HepG2 (cell line): ENCODE data around the gene NEK7. TPM values are rescaled to one million over a fixed set of nuclear protein-coding genes. Genes with fewer than 3 reads are reported as not detected.

Experiments used
- AHDC1 ChIP-seq: sonication (generic); formaldehyde crosslinking; IDR thresholded peaks from 2 replicates; pipeline ENCODE4 v1.5.1; 2020; ENCODE audit warnings: mild to moderate bottlenecking, missing genetic modification reagents, borderline replicate concordance
- ARID3A ChIP-seq: IDR thresholded peaks from 2 replicates; pipeline ENCODE4 v1.6.1; 2012; ENCODE audit warnings: low read depth, low read length, improper control_type of control experiment
- DNMT1 ChIP-seq: sonication (generic); formaldehyde crosslinking; IDR thresholded peaks from 2 replicates; pipeline ENCODE4 v1.5.1; 2020; ENCODE audit warnings: mild to moderate bottlenecking, missing genetic modification reagents
- FOSL2 ChIP-seq: sonication (generic); formaldehyde crosslinking; IDR thresholded peaks from 2 replicates; pipeline ENCODE4 v1.4.0; 2020; ENCODE audit warnings: missing genetic modification reagents
- HNRNPH1 ChIP-seq: fragments of 200-400 bp; formaldehyde crosslinking; optimal IDR thresholded peaks from 2 replicates; pipeline ENCODE3; 2017; ENCODE audit warnings: mild to moderate bottlenecking, low read depth, low read length
- MIER2 ChIP-seq: IDR thresholded peaks from 2 replicates; pipeline ENCODE4 v1.6.1; 2016; ENCODE audit warnings: missing biosample characterization, missing genetic modification reagents
- MXD1 ChIP-seq: sonication (generic); formaldehyde crosslinking; IDR thresholded peaks from 2 replicates; pipeline ENCODE4 v1.4.0; 2020; ENCODE audit warnings: mild to moderate bottlenecking, missing genetic modification reagents
- MYC ChIP-seq: sonication (generic); formaldehyde crosslinking; IDR thresholded peaks from 2 replicates; pipeline ENCODE4 v1.9.0; 2021; ENCODE audit warnings: missing genetic modification reagents, borderline replicate concordance
- RBM39 ChIP-seq: fragments of 200-400 bp; formaldehyde crosslinking; IDR thresholded peaks from one replicate; pipeline ENCODE4 v1.6.1; 2018; ENCODE audit warnings: antibody characterized with exemption, mild to moderate bottlenecking, low read depth, low read length; ENCODE audit not compliant: poor library complexity, severe bottlenecking
- TSC22D2 ChIP-seq: sonication (generic); formaldehyde crosslinking; IDR thresholded peaks from 2 replicates; pipeline ENCODE4 v1.5.1; 2020; ENCODE audit warnings: missing genetic modification reagents, mild to moderate bottlenecking, borderline replicate concordance
- ZBTB34 ChIP-seq: sonication (generic); formaldehyde crosslinking; IDR thresholded peaks from 2 replicates; pipeline ENCODE4 v1.8.0; 2022; ENCODE audit warnings: mild to moderate bottlenecking, missing genetic modification reagents
- ZMYM4 ChIP-seq: sonication (generic); formaldehyde crosslinking; IDR thresholded peaks from 2 replicates; pipeline ENCODE4 v1.8.1; 2023; ENCODE audit warnings: mild to moderate bottlenecking, missing genetic modification reagents
- ZNF10 ChIP-seq: sonication (generic); formaldehyde crosslinking; IDR thresholded peaks from 2 replicates; pipeline ENCODE4 v1.4.0; 2020; ENCODE audit warnings: mild to moderate bottlenecking, low read depth, missing genetic modification reagents, borderline replicate concordance
- ZNF891 ChIP-seq: sonication (generic); formaldehyde crosslinking; IDR thresholded peaks from 2 replicates; pipeline ENCODE4 v1.5.0; 2020; ENCODE audit warnings: mild to moderate bottlenecking, missing genetic modification reagents
- polyA plus RNA-seq, 8 experiments: library from polyadenylated mRNA; depleted of rRNA in 3 of 8; stranded (reverse) in 7 of 8; unstranded in 1 of 8; fragments of >200 nt; fragmentation: Illumina TruSeq in 4 of 8; extraction: Trizol in 4 of 8; gene quantifications; 2 replicates each; pipeline versions ENCODE4 v1.2.1 to v1.2.3, GENCODE V29; 2011 to 2016; ENCODE audit warnings: low read depth in 4 of 8, missing spikeins in 1 of 8, mixed read lengths in 1 of 8; ENCODE audit not compliant: insufficient read depth in 1 of 8
- total RNA-seq, 5 experiments: library from RNA; depleted of rRNA; stranded (reverse); fragments of >200 nt; fragmentation: Illumina TruSeq; extraction: Trizol; gene quantifications; 2 replicates each; pipeline ENCODE4 v1.2.3, GENCODE V29; 2016; ENCODE audit warnings: low read depth in 1 of 5
- TF ChIP-seq, protein P1 (sequence below): fragments of 450-650 bp; IDR thresholded peaks from 2 replicates; pipeline ENCODE4 v1.6.1; 2017
- TF ChIP-seq, protein P2 (sequence below): sonication (generic); formaldehyde crosslinking; IDR thresholded peaks from 2 replicates; pipeline ENCODE4 v1.4.0; 2020; ENCODE audit warnings: missing genetic modification reagents

Gene NEK7
- total and polyA plus RNA-seq, 2 of the 13 experiments (the other 11 are each of a cell fraction or from before 2014, with no cell fraction given) = 18.1 to 19.2 TPM

GRCh38 chr1:198156745-198157240, at the start of gene NEK7 (continued):
- peak; percentile 64; the same call in 1 of the 2 replicates for TF ChIP-seq AHDC1 (CRISPR knock-in tag)
- no peak for TF ChIP-seq RBM39
- no peak for TF ChIP-seq ZBTB34
- 0 out of 2 replicates have a peak, but pooled peaks have one; percentile 21 for TF ChIP-seq ZNF891 (CRISPR knock-in tag)
- TF ChIP-seq MIER2 (CRISPR knock-in tag) = no peak
- no peak for TF ChIP-seq HNRNPH1
- peak; percentile 62; the same call in 1 of the 2 replicates for TF ChIP-seq MYC
- 0 out of 2 replicates have a peak, but pooled peaks have one; percentile 66 for TF ChIP-seq MXD1 (CRISPR knock-in tag)
- TF ChIP-seq, protein P1, sequence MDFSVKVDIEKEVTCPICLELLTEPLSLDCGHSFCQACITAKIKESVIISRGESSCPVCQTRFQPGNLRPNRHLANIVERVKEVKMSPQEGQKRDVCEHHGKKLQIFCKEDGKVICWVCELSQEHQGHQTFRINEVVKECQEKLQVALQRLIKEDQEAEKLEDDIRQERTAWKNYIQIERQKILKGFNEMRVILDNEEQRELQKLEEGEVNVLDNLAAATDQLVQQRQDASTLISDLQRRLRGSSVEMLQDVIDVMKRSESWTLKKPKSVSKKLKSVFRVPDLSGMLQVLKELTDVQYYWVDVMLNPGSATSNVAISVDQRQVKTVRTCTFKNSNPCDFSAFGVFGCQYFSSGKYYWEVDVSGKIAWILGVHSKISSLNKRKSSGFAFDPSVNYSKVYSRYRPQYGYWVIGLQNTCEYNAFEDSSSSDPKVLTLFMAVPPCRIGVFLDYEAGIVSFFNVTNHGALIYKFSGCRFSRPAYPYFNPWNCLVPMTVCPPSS = no peak
- TF ChIP-seq ZNF10 (CRISPR knock-in tag) = no peak
- TF ChIP-seq, protein P2, sequence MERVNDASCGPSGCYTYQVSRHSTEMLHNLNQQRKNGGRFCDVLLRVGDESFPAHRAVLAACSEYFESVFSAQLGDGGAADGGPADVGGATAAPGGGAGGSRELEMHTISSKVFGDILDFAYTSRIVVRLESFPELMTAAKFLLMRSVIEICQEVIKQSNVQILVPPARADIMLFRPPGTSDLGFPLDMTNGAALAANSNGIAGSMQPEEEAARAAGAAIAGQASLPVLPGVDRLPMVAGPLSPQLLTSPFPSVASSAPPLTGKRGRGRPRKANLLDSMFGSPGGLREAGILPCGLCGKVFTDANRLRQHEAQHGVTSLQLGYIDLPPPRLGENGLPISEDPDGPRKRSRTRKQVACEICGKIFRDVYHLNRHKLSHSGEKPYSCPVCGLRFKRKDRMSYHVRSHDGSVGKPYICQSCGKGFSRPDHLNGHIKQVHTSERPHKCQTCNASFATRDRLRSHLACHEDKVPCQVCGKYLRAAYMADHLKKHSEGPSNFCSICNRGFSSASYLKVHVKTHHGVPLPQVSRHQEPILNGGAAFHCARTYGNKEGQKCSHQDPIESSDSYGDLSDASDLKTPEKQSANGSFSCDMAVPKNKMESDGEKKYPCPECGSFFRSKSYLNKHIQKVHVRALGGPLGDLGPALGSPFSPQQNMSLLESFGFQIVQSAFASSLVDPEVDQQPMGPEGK (CRISPR knock-in tag) = peak; percentile 71
- no peak for TF ChIP-seq ARID3A
- TF ChIP-seq DNMT1 (CRISPR knock-in tag) = peak; percentile 82; the same call in 1 of the 2 replicates
- peak; percentile 68 for TF ChIP-seq ZMYM4 (CRISPR knock-in tag)
- no peak for TF ChIP-seq TSC22D2 (CRISPR knock-in tag)
- TF ChIP-seq FOSL2 (CRISPR knock-in tag) = no peak
